Measurements from ENCODE around the gene ZNF710.
A peak's percentile ranks its signal among the peaks of the same experiment; 100 is the strongest.
"Not testable (repeated sequence)": the region's sequence is repeated elsewhere in the genome, so short reads cannot be mapped to it uniquely, and the experiment has no call there.

The ZNF710 gene

GRCh38 chr15:90001062-90001682 is at the start of gene ZNF710:
Gene ZNF710 (plus strand): TSS chr15:90001324. CDS start chr15:90067138, 65,814 bp downstream.
- peak; percentile 47 for DNase-seq

GRCh38 chr15:89954541-89954940 is 46.6 kb upstream of the ZNF710 start:
- no peak for DNase-seq

GRCh38 chr15:89955449-89955998 is 45.6 kb upstream of the ZNF710 start:
- not testable (repeated sequence) for DNase-seq

- no peak for DNase-seq
Measured at GRCh38 chr15:89958107-89958805, 42.9 kb upstream of the ZNF710 start.

- DNase-seq: no peak
Measured at GRCh38 chr15:89963301-89964231, 37.6 kb upstream of the ZNF710 start.

- no peak for DNase-seq
Measured at GRCh38 chr15:89964232-89964954, 36.7 kb upstream of the ZNF710 start.

GRCh38 chr15:89967881-89968280 is 33.2 kb upstream of the ZNF710 start:
- DNase-seq: no peak

- peak; percentile 56 for DNase-seq
Measured at GRCh38 chr15:89971592-89971997, 29.5 kb upstream of the ZNF710 start.

- DNase-seq: no peak
Measured at GRCh38 chr15:89972085-89972484, 29.0 kb upstream of the ZNF710 start.

- no peak for DNase-seq
Measured at GRCh38 chr15:89975482-89976245, 25.5 kb upstream of the ZNF710 start.

- DNase-seq: no peak
Measured at GRCh38 chr15:89976246-89976600, 24.9 kb upstream of the ZNF710 start.

- DNase-seq: not testable (repeated sequence)
Measured at GRCh38 chr15:89977836-89978235, 23.3 kb upstream of the ZNF710 start.

- no peak for DNase-seq
Measured at GRCh38 chr15:89978914-89979313, 22.2 kb upstream of the ZNF710 start.

- DNase-seq: no peak
Measured at GRCh38 chr15:89980896-89981295, 20.2 kb upstream of the ZNF710 start.

GRCh38 chr15:89982315-89983055 is 18.6 kb upstream of the ZNF710 start:
- DNase-seq: no peak

- no peak for DNase-seq
Measured at GRCh38 chr15:89984001-89984400, 17.1 kb upstream of the ZNF710 start.

GRCh38 chr15:89984421-89985010 is 16.6 kb upstream of the ZNF710 start:
- no peak for DNase-seq

GRCh38 chr15:89985111-89985510 is 16.0 kb upstream of the ZNF710 start:
- DNase-seq: no peak

GRCh38 chr15:89991312-89991711 is 9.8 kb upstream of the ZNF710 start:
- DNase-seq: no peak

GRCh38 chr15:89993349-89993748 is 7.8 kb upstream of the ZNF710 start:
- no peak for DNase-seq

GRCh38 chr15:89997079-89997478 is 4.0 kb upstream of the ZNF710 start:
- no peak for DNase-seq

Measured in activated CD4-positive, alpha-beta T cell treated with anti-CD3 and anti-CD28 coated beads, Interleukin-2, Interleukin-6, amounts not matched to agents 100 ng/mL and 50 ng/mL, durations not matched to agents 16 hours and 8 hours (primary cell).